Measurements from ENCODE around the gene CPT1C.
A peak's percentile ranks its signal among the peaks of the same experiment; 100 is the strongest.

The CPT1C gene

GRCh38 chr19:49758292-49758691 is 67.4 kb downstream of the CPT1C start:
- no peak for DNase-seq (ENCODE audit: low spot score)

GRCh38 chr19:49761249-49761624 is 70.3 kb downstream of the CPT1C start:
- DNase-seq (ENCODE audit: low spot score) = no peak

GRCh38 chr19:49761625-49762311 is 70.9 kb downstream of the CPT1C start:
- peak; percentile 29 for DNase-seq (ENCODE audit: low spot score)

- no peak for DNase-seq (ENCODE audit: low spot score)
These were observed 72.3 kb downstream of the CPT1C start, which contains the start of gene TSKS for GRCh38 chr19:49763230-49763629. TSKS (minus strand) TSS chr19:49763306; CDS start chr19:49763247, 59 bp downstream.
